Skin epidermis (tissue), 12 donors: Measurements from ENCODE around the gene CLTB.
A peak's percentile ranks its signal among the peaks of the same experiment; 100 is the strongest.
"Not testable (repeated sequence)": the region's sequence is repeated elsewhere in the genome, so short reads cannot be mapped to it uniquely, and the experiment has no call there.

Experiments used
- H3K27ac ChIP-seq, 21 experiments: fragments of 200-600 bp; sonication (generic) in 11 of 21; one replicate each; pipeline ENCODE4 v1.5.0; 2020; ENCODE audit warnings: mild to moderate bottlenecking in 3 of 21, inconsistent platforms in 2 of 21, moderate library complexity in 2 of 21
- H3K4me3 ChIP-seq, 7 experiments: fragments of 200-600 bp; sonication (generic) in 2 of 7; one replicate each; pipeline ENCODE4 v1.5.0; 2020; ENCODE audit warnings: inconsistent platforms in 2 of 7, mild to moderate bottlenecking in 2 of 7, moderate library complexity in 1 of 7

CLTB gene

GRCh38 chr5:176432707-176433106, 16.4 kb upstream of the CLTB start:
- Histone ChIP-seq H3K27ac (no peak overlapping the region), H3K4me3 (no peak overlapping the region)

- no peak overlapping the region for H3K4me3 ChIP-seq
- no peak overlapping the region for H3K27ac ChIP-seq
Measured at GRCh38 chr5:176429972-176430371, 13.6 kb upstream of the CLTB start.

GRCh38 chr5:176427971-176428370, 11.6 kb upstream of the CLTB start:
- Histone ChIP-seq H3K27ac (no peak overlapping the region), H3K4me3 (no peak overlapping the region)

GRCh38 chr5:176426876-176427275, 10.5 kb upstream of the CLTB start:
- Histone ChIP-seq H3K4me3 (no peak overlapping the region), H3K27ac (no peak overlapping the region)

DNA sequence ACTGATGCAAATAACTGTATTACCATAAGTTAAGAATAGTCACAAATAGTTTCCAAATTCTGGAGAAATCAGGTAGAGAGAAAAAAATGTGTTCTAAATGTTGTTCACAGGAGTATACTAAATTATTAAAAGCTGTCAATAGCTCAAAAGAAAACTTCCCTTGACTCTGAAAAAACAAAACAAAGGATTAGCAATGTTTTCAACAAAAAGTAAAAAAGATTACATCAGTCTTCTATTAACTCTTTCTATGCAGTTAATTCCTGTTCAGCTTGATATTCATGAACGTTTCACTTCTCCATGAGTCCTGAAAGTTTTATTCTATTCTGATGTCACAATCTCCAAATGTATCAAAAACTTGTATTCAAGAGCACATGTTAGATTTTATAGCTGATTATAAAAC, 9.5 kb upstream of the CLTB start:
- H3K27ac ChIP-seq: no peak overlapping the region
- H3K4me3 ChIP-seq: no peak overlapping the region

- Histone ChIP-seq H3K27ac (no peak overlapping the region), H3K4me3 (no peak overlapping the region)
Measured at GRCh38 chr5:176425138-176425537, 8.8 kb upstream of the CLTB start.

DNA sequence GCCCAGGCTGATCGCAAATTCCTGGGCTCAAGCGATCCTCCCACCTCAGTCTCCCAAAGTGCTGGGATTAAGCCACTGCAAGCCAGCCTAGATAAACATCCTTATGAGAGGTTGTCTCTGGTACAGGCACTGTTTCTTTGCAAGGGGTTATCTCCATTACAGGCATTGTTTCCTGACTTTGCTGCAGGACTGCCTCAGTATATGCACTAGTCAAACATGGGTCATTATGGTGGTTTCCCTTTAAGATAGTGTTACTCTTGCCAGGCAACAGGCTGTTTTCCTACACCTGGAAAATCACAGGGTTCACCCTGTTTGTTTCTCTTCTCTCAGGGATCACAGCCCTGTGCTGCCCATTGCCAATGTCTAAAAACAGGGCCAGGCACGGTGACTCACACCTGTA, 7.8 kb upstream of the CLTB start:
- H3K27ac ChIP-seq: no peak overlapping the region
- no peak overlapping the region for H3K4me3 ChIP-seq

GRCh38 chr5:176420972-176421544, 4.7 kb upstream of the CLTB start:
- H3K4me3 ChIP-seq: no peak overlapping the region
- peak overlapping the region in 2 of 21 experiments; percentile 3 to 26 for H3K27ac ChIP-seq

GRCh38 chr5:176420086-176420485, 3.7 kb upstream of the CLTB start:
- H3K4me3 ChIP-seq: no peak overlapping the region
- H3K27ac ChIP-seq: peak overlapping the region in 2 of 21 experiments; percentile 3 to 36

- Histone ChIP-seq H3K4me3 (no peak overlapping the region), H3K27ac (peak overlapping the region in 4 of 21 experiments; percentile 15 to 99 (median 38))
Measured at GRCh38 chr5:176418251-176418650, 1.9 kb upstream of the CLTB start.

DNA sequence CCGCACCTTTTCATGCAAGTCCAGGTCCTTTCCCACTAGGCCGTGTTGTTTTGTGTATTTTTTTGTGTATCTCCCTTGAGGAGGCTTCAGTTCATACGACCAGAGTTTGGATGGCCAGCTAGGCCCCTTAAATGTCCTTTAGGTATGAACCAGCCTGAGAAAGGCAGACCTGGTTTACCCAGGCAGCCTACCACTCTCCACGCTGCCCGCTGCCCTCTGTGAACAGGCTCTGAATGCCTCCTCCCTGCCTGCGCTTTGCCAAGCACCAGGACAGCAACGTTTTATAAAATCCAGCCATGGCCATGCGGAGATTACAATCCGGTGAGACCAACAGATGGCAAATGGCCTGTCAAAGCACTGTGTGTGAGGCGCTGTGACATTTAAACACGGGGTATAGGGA, 626 bp upstream of the CLTB start:
- H3K27ac ChIP-seq: peak overlapping the region in 18 of 21 experiments; percentile 49 to 99 (median 95)
- H3K4me3 ChIP-seq: peak overlapping the region in 6 of 7 experiments; percentile 93 to 98 (median 95)

GRCh38 chr5:176415240-176415951, 943 bp downstream of the CLTB start:
- H3K4me3 ChIP-seq: peak overlapping the region; percentile 93 to 98 (median 95)
- H3K27ac ChIP-seq: peak overlapping the region; percentile 10 to 99 (median 95)

GRCh38 chr5:176414704-176415103, 1.6 kb downstream of the CLTB start:
- H3K4me3 ChIP-seq: peak overlapping the region; percentile 93 to 98 (median 95)
- peak overlapping the region in 18 of 21 experiments; percentile 86 to 99 (median 95) for H3K27ac ChIP-seq

DNA sequence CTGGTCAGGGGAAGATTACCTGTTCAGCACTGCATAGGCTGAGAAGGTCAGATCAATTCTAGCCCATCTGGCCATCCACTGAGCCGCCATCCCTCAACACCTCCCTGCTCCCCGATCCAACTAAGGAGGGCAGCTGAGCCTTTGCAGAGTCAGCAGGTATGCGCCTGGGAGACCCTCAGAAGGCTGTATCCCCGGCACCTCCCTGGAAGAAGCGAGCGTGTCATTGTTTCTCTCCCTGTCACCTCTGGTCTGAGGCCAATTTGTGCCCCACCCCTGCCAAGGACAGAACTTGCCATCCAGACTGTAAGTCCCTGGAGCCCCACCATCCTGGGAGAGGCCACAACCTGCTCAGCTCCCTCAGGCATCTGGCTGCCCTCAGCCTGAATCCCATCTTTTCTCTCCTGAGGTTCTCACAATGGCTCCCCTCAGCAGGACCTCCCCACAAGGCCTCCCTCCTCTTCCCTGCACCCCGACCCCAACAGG, 2.6 kb downstream of the CLTB start:
- H3K4me3 ChIP-seq: peak overlapping the region in 6 of 7 experiments; percentile 14 to 98 (median 94)
- H3K27ac ChIP-seq: peak overlapping the region in 20 of 21 experiments; percentile 29 to 99 (median 95)

- peak overlapping the region in 20 of 21 experiments; percentile 29 to 99 (median 95) for H3K27ac ChIP-seq
Measured at GRCh38 chr5:176413255-176413565, 3.1 kb downstream of the CLTB start.

DNA sequence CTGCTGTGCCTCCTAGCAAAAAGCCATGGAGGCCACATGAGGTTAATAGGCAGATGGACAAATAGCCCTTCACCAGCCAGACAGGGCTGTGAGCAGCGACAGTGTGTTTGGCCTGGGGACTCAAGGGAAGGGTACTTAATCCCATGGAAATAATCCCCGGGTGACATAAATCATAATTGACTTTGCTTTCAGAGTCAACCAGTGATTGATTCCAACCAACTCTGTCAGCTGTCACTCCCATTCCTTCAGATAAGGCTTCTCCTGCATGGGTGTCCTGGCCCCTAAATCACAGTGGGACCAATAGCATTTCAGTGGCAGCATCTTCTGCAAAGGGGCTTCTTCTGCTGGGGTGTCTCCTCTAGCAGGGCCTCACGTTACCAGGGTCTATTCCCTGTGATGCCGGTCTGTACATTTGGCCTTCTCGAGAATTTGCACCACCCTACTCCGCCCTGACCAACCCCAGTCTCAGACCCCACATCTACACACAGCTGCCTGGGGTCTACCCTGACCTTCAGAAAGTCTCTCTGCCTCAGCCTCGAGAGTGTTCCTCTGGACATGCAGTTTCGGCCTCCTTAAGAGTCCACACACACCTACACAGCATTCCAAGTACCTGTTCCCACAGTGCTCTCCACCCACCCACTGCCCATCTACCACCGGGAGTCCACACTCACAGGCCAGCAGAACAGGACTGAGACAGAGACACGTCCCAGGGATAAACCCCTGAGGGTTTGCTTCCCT, 3.7 kb downstream of the CLTB start:
- H3K4me3 ChIP-seq: peak overlapping the region in 1 of 7 experiments; percentile 98
- peak overlapping the region in 20 of 21 experiments; percentile 29 to 99 (median 95) for H3K27ac ChIP-seq

More at GRCh38 chr5:176413255-176413565, 3.1 kb downstream of the CLTB start:
- H3K4me3 ChIP-seq: peak overlapping the region in 5 of 7 experiments; percentile 14 to 98 (median 95)

DNA sequence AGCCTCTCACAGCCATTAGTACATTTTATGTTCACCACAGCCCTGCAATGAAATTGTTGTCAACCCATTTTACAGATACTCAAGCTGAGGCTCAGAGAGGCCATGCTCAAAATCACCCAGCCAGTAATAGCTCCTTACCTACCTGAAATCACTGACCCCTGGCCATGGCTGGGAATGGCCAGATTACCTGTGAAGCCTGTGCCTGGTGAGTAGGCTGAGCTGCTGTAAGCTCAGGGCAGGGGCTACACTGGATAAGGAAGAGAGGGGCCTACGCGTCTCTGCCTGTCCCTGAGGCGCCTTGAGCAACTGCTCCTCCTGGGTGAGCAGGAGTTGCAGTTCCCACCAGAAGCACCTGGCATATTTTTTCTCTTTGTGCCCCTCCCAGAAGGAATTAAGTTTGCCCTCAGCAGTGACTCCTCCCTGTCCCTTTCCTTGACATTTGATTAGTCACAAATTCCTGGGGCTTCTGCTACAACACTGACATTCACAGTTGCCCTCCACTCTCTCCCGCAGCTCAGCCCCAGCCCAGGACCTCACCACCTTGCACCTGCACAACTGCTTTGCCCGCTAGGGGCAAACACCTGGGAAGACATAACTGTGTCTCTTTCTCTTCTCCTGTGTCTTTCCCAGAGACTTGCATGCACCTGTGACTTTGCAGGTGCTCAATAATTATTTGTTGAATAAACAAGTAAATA, 5.7 kb downstream of the CLTB start:
- Histone ChIP-seq H3K4me3 (no peak overlapping the region), H3K27ac (peak overlapping the region in 13 of 21 experiments; percentile 10 to 98 (median 42))

DNA sequence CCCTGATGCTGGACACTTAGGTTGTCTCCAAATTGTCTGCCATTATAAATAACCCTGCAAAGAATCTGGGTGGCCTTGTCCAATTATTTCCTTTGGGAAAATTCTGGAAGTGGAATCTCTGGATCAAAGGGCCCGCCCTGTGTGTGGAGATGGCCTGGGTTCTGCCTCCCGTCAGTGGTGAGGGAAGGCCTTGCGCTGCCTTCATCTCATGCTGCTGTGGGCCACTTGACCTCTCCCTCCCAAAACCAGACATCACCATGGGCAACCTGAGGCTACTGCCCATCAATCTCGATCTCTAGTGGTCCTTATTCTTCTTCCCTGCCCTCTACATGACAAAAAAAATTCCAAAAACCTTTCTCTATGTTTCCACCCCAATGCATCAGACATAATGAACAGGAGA, 6.6 kb downstream of the CLTB start:
- peak overlapping the region in 5 of 21 experiments; percentile 1 to 47 (median 29) for H3K27ac ChIP-seq

GRCh38 chr5:176408590-176408989, 7.7 kb downstream of the CLTB start:
- Histone ChIP-seq H3K27ac (peak overlapping the region in 6 of 21 experiments; percentile 6 to 73 (median 54)), H3K4me3 (no peak overlapping the region)

More for the DNA sequence above, 6.6 kb downstream of the CLTB start:
- H3K4me3 ChIP-seq: no peak overlapping the region

DNA sequence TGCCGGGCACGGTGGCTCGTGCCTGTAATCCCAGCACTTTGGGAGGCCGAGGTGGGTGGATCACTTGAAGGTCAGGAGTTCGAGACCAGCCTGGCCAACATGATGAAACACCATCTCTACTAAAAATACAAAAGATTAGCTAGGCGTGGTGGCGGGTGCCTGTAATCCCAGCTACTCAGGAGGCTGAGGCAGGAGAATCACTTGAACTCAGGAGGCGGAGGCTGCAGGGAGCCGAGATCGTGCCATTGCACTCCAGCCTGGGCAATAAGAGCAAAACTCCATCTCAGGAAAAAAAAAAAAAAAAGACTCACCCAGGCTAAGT, 8.1 kb downstream of the CLTB start:
- peak overlapping the region in 9 of 21 experiments; percentile 3 to 73 (median 49) for H3K27ac ChIP-seq
- not testable (repeated sequence) for H3K4me3 ChIP-seq
